Measurements from ENCODE around the gene PIGZ.

The PIGZ gene

GRCh38 chr3:197007296-197007940, 38.8 kb upstream of the PIGZ start:
- Mint-ChIP-seq H3K4me1 (peaks cover 15% of the 10 kb centered on the region), H3K36me3 (peaks cover 4% of the 10 kb centered on the region), H3K27ac (no peak overlapping the region), H3K27me3 (peaks cover 5% of the 10 kb centered on the region), H3K9me3 (no peaks in the 10 kb centered on the region), H3K4me3 (no peak overlapping the region)
- CTCF ChIA-PET = interaction anchor here (1.0 kb wide), 1 partner anchor 22 kb away, joined by 3 read pairs; the partner anchor contains the start of gene MELTF
- no peak for DNase-seq

GRCh38 chr3:197006860-197007259, 38.2 kb upstream of the PIGZ start:
- DNase-seq = no peak
- peaks cover 4% of the 10 kb centered on the region for H3K27me3 Mint-ChIP-seq
- no peak overlapping the region for H3K4me3 Mint-ChIP-seq
- CTCF ChIA-PET = interaction anchor here (1.0 kb wide), 1 partner anchor 23 kb away, joined by 3 read pairs; the partner anchor contains the start of gene MELTF
- peaks cover 4% of the 10 kb centered on the region for H3K36me3 Mint-ChIP-seq
- no peaks in the 10 kb centered on the region for H3K9me3 Mint-ChIP-seq
- no peak overlapping the region for H3K27ac Mint-ChIP-seq
- H3K4me1 Mint-ChIP-seq = peaks cover 15% of the 10 kb centered on the region

GRCh38 chr3:197006446-197006845, 37.8 kb upstream of the PIGZ start:
- no peaks in the 10 kb centered on the region for H3K9me3 Mint-ChIP-seq
- CTCF ChIA-PET = interaction anchor here (0.6 to 2.3 kb wide), 3 partner anchors 22 to 101 kb away, joined by 3 to 5 read pairs (median 3); partner anchors contain the start of gene MELTF
- H3K4me3 Mint-ChIP-seq = no peak overlapping the region
- H3K36me3 Mint-ChIP-seq = peaks cover 4% of the 10 kb centered on the region
- H3K27me3 Mint-ChIP-seq = peaks cover 5% of the 10 kb centered on the region
- no peak overlapping the region for H3K27ac Mint-ChIP-seq
- H3K4me1 Mint-ChIP-seq = peaks cover 19% of the 10 kb centered on the region
- no peak for DNase-seq

GRCh38 chr3:197003461-197004385, 35.1 kb upstream of the PIGZ start:
- Mint-ChIP-seq H3K9me3 (no peaks in the 10 kb centered on the region), H3K36me3 (peaks cover 4% of the 10 kb centered on the region), H3K4me1 (peaks cover 20% of the 10 kb centered on the region), H3K27me3 (peaks cover 11% of the 10 kb centered on the region), H3K27ac (peak overlapping the region; percentile 79), H3K4me3 (peak overlapping the region; percentile 83)
- CTCF ChIA-PET = interaction anchor here (0.6 to 2.9 kb wide), 11 partner anchors 17 to 499 kb away, joined by 3 to 19 read pairs (median 4); partner anchors contain the start of gene MELTF
- peak; percentile 52 for DNase-seq

GRCh38 chr3:197002701-197003454, 34.2 kb upstream of the PIGZ start:
- peaks cover 11% of the 10 kb centered on the region for H3K27me3 Mint-ChIP-seq
- no peaks in the 10 kb centered on the region for H3K9me3 Mint-ChIP-seq
- H3K27ac Mint-ChIP-seq = no peak overlapping the region
- DNase-seq = peak; percentile 85
- peaks cover 20% of the 10 kb centered on the region for H3K4me1 Mint-ChIP-seq
- CTCF ChIA-PET = interaction anchor here (0.6 to 2.9 kb wide), 7 partner anchors 19 to 201 kb away, joined by 3 to 19 read pairs (median 4); partner anchors contain the start of gene MELTF
- H3K36me3 Mint-ChIP-seq = peaks cover 4% of the 10 kb centered on the region
- no peak overlapping the region for H3K4me3 Mint-ChIP-seq

- H3K27ac Mint-ChIP-seq = peak overlapping the region; percentile 67
- H3K4me3 Mint-ChIP-seq = peak overlapping the region; percentile 70
- peak; percentile 28 for DNase-seq
Measured at GRCh38 chr3:197001972-197002700, 33.5 kb upstream of the PIGZ start.

GRCh38 chr3:197001106-197001971, 32.7 kb upstream of the PIGZ start:
- CTCF ChIA-PET = interaction anchor here (1.1 to 2.9 kb wide), 3 partner anchors 13 to 179 kb away, joined by 3 to 19 read pairs (median 3); partner anchors contain the start of gene MELTF
- peaks cover 4% of the 10 kb centered on the region for H3K36me3 Mint-ChIP-seq
- no peaks in the 10 kb centered on the region for H3K9me3 Mint-ChIP-seq
- H3K27ac Mint-ChIP-seq = peak overlapping the region; percentile 67
- peaks cover 20% of the 10 kb centered on the region for H3K4me1 Mint-ChIP-seq
- no peak for DNase-seq
- peaks cover 11% of the 10 kb centered on the region for H3K27me3 Mint-ChIP-seq
- H3K4me3 Mint-ChIP-seq = peak overlapping the region; percentile 70

More at GRCh38 chr3:197001972-197002700, 33.5 kb upstream of the PIGZ start:
- H3K27me3 Mint-ChIP-seq = peaks cover 11% of the 10 kb centered on the region
- H3K9me3 Mint-ChIP-seq = no peaks in the 10 kb centered on the region
- peaks cover 20% of the 10 kb centered on the region for H3K4me1 Mint-ChIP-seq
- H3K36me3 Mint-ChIP-seq = peaks cover 4% of the 10 kb centered on the region
- CTCF ChIA-PET = interaction anchor here (1.1 to 2.9 kb wide), 4 partner anchors 28 to 202 kb away, joined by 3 to 19 read pairs (median 4); partner anchors contain the start of gene MELTF

GRCh38 chr3:197000211-197000610, 31.6 kb upstream of the PIGZ start:
- H3K4me1 Mint-ChIP-seq = peaks cover 20% of the 10 kb centered on the region
- H3K27ac Mint-ChIP-seq = no peak overlapping the region
- peaks cover 4% of the 10 kb centered on the region for H3K36me3 Mint-ChIP-seq
- no peak overlapping the region for H3K4me3 Mint-ChIP-seq
- peaks cover 11% of the 10 kb centered on the region for H3K27me3 Mint-ChIP-seq
- CTCF ChIA-PET = interaction anchor here (0.7 to 1.1 kb wide), 2 partner anchors 11 to 188 kb away, joined by 3 read pairs; no protein-coding TSS in a partner anchor
- no peak for DNase-seq
- H3K9me3 Mint-ChIP-seq = no peaks in the 10 kb centered on the region

GRCh38 chr3:196998966-196999760, 30.5 kb upstream of the PIGZ start:
- no peak overlapping the region for H3K4me3 Mint-ChIP-seq
- CTCF ChIA-PET = interaction anchor here (0.7 kb wide), 1 partner anchor 189 kb away, joined by 3 read pairs; no protein-coding TSS in a partner anchor
- H3K27ac Mint-ChIP-seq = no peak overlapping the region
- H3K4me1 Mint-ChIP-seq = peaks cover 10% of the 10 kb centered on the region
- no peak for DNase-seq
- peaks cover 11% of the 10 kb centered on the region for H3K27me3 Mint-ChIP-seq
- H3K9me3 Mint-ChIP-seq = no peaks in the 10 kb centered on the region
- no peaks in the 10 kb centered on the region for H3K36me3 Mint-ChIP-seq

- no peak for DNase-seq
- no peaks in the 10 kb centered on the region for H3K36me3 Mint-ChIP-seq
- no peak overlapping the region for H3K4me3 Mint-ChIP-seq
- CTCF ChIA-PET = no interaction called here
- peaks cover 7% of the 10 kb centered on the region for H3K27me3 Mint-ChIP-seq
- no peaks in the 10 kb centered on the region for H3K9me3 Mint-ChIP-seq
- peaks cover 4% of the 10 kb centered on the region for H3K4me1 Mint-ChIP-seq
- no peak overlapping the region for H3K27ac Mint-ChIP-seq
Measured at GRCh38 chr3:196997311-196997710, 28.7 kb upstream of the PIGZ start.

- no peak overlapping the region for H3K27ac Mint-ChIP-seq
- H3K9me3 Mint-ChIP-seq = no peaks in the 10 kb centered on the region
- peaks cover 7% of the 10 kb centered on the region for H3K27me3 Mint-ChIP-seq
- no peak for DNase-seq
- CTCF ChIA-PET = interaction anchor here (1.4 kb wide), 1 partner anchor 33 kb away, joined by 3 read pairs; the partner anchor contains the start of gene MELTF
- no peak overlapping the region for H3K4me3 Mint-ChIP-seq
- peaks cover 3% of the 10 kb centered on the region for H3K4me1 Mint-ChIP-seq
- no peaks in the 10 kb centered on the region for H3K36me3 Mint-ChIP-seq
Measured at GRCh38 chr3:196996454-196997265, 28.0 kb upstream of the PIGZ start.
